Measurements from ENCODE around the gene CCDC34. TPM values are rescaled to one million over a fixed set of nuclear protein-coding genes. Genes with fewer than 3 reads are reported as not detected.

Gene CCDC34
- total RNA-seq, 1 experiment from 2014 or later: 18.7 TPM

- ChIA-PET CTCF (interaction anchor here (1.5 kb wide), 1 partner anchor 13 kb away, joined by 3 read pairs; no protein-coding TSS in a partner anchor), POLR2A (no interaction called here)
- no peak for TF ChIP-seq POLR2A (IDR thresholded peaks at IDR 0.05; ENCODE audit: borderline replicate concordance, extremely low read depth, insufficient read depth, insufficient read length)
- TF ChIP-seq MAX (IDR thresholded peaks at IDR 0.05): no peak
- no peak for TF ChIP-seq EZH2phosphoT487 (IDR thresholded peaks at IDR 0.05; ENCODE audit: borderline replicate concordance)
- TF ChIP-seq SIN3A (IDR thresholded peaks at IDR 0.05; ENCODE audit: low read depth): no peak
- no peak for TF ChIP-seq ELF1 (IDR thresholded peaks at IDR 0.05; ENCODE audit: borderline replicate concordance, low read depth)
Measured at GRCh38 chr11:27371489-27371888, 8.5 kb upstream of the CCDC34 start.

GRCh38 chr11:27370374-27370773 is 7.4 kb upstream of the CCDC34 start:
- DNase-seq (ENCODE audit: low read depth, low spot score) (no peak), ATAC-seq (no peak)
- Histone ChIP-seq H3K9ac (ENCODE audit: low read length) (no peak overlapping the region), H3K4me2 (ENCODE audit: low read length) (no peak overlapping the region), H3K27me3 (ENCODE audit: insufficient read depth, low read length) (no peaks in the 10 kb centered on the region), H3K4me3 (replicated peaks in 1 of 2; ENCODE audit: low read depth in 1 of 2, low read length in 2 of 2) (no peak overlapping the region), H3K27ac (ENCODE audit: low read depth, low read length) (no peak overlapping the region), H3K36me3 (ENCODE audit: control insufficient read depth in 1 of 2, insufficient read depth in 2 of 2, low read length in 2 of 2) (no peaks in the 10 kb centered on the region), H4K20me1 (ENCODE audit: insufficient read depth) (no peaks in the 10 kb centered on the region), H3K79me2 (ENCODE audit: insufficient read depth, low read length) (no peaks in the 10 kb centered on the region), H2AFZ (ENCODE audit: low read depth, low read length, poor library complexity, severe bottlenecking) (no peak overlapping the region), H3K9me3 (ENCODE audit: control insufficient read depth in 1 of 2, insufficient read depth in 1 of 2, low read depth in 1 of 2, low read length in 2 of 2) (no peaks in the 10 kb centered on the region), H3K9me2 (ENCODE audit: insufficient read depth) (no peaks in the 10 kb centered on the region), H3K4me1 (ENCODE audit: control insufficient read depth in 1 of 2, insufficient read depth in 2 of 2, low read length in 2 of 2) (no peaks in the 10 kb centered on the region)
- BruUV-seq (replicated peaks): no TSS peak
- ChIA-PET POLR2A (no interaction called here), RAD21 (ENCODE audit: low non-redundant PET in 1 of 2, low total read pairs in 2 of 2, uncharacterized antibody in 2 of 2, unreplicated experiment in 2 of 2) (no interaction called here), CTCF (no interaction called here)
- TF ChIP-seq POLR2AphosphoS5 (IDR thresholded peaks at IDR 0.05; ENCODE audit: low read depth, low read length) (no peak), YY1 (IDR thresholded peaks at IDR 0.05; ENCODE audit: extremely low read depth, insufficient replicate concordance, low read depth, low read length) (no peak), REST (IDR thresholded peaks at IDR 0.05; ENCODE audit: low read depth) (no peak), ATF3 (IDR thresholded peaks at IDR 0.05) (no peak), ZNF274 (IDR thresholded peaks at IDR 0.05; ENCODE audit: low read depth, low read length) (no peak), RAD21 (IDR thresholded peaks at IDR 0.05; ENCODE audit: low read depth) (no peak), MAX (IDR thresholded peaks at IDR 0.05) (no peak), CTCF (IDR thresholded peaks at IDR 0.05 in 2 of 3, conservative IDR thresholded peaks at IDR 0.05 in 1 of 3; ENCODE audit: borderline replicate concordance in 1 of 3, insufficient read depth in 1 of 3, low read depth in 2 of 3, low read length in 2 of 3) (no peak), SRF (IDR thresholded peaks at IDR 0.05; ENCODE audit: low read depth) (no peak), SIN3A (IDR thresholded peaks at IDR 0.05; ENCODE audit: low read depth) (no peak), EGR1 (IDR thresholded peaks at IDR 0.05; ENCODE audit: low read depth) (no peak), EZH2phosphoT487 (IDR thresholded peaks at IDR 0.05; ENCODE audit: borderline replicate concordance) (no peak), CBX3 (IDR thresholded peaks at IDR 0.05; ENCODE audit: low read depth) (no peak)
- intact Hi-C loops (cut with micrococcal nuclease): no loop called here

More at GRCh38 chr11:27371489-27371888, 8.5 kb upstream of the CCDC34 start:
- Histone ChIP-seq H3K9me3 (ENCODE audit: control insufficient read depth in 1 of 2, insufficient read depth in 1 of 2, low read depth in 1 of 2, low read length in 2 of 2) (no peaks in the 10 kb centered on the region), H3K27ac (ENCODE audit: low read depth, low read length) (no peak overlapping the region), H4K20me1 (ENCODE audit: insufficient read depth) (no peaks in the 10 kb centered on the region), H3K36me3 (ENCODE audit: control insufficient read depth in 1 of 2, insufficient read depth in 2 of 2, low read length in 2 of 2) (no peaks in the 10 kb centered on the region), H3K4me3 (replicated peaks in 1 of 2; ENCODE audit: low read depth in 1 of 2, low read length in 2 of 2) (no peak overlapping the region), H3K9ac (ENCODE audit: low read length) (no peak overlapping the region), H3K4me1 (ENCODE audit: control insufficient read depth in 1 of 2, insufficient read depth in 2 of 2, low read length in 2 of 2) (no peaks in the 10 kb centered on the region), H2AFZ (ENCODE audit: low read depth, low read length, poor library complexity, severe bottlenecking) (no peak overlapping the region), H3K79me2 (ENCODE audit: insufficient read depth, low read length) (no peaks in the 10 kb centered on the region), H3K9me2 (ENCODE audit: insufficient read depth) (no peaks in the 10 kb centered on the region), H3K4me2 (ENCODE audit: low read length) (no peak overlapping the region), H3K27me3 (ENCODE audit: insufficient read depth, low read length) (no peaks in the 10 kb centered on the region)
- RAD21 ChIA-PET (ENCODE audit: low non-redundant PET in 1 of 2, low total read pairs in 2 of 2, uncharacterized antibody in 2 of 2, unreplicated experiment in 2 of 2): no interaction called here
- intact Hi-C loops (cut with micrococcal nuclease): no loop called here
- no peak for DNase-seq (ENCODE audit: low read depth, low spot score)
- no peak for ATAC-seq
- no TSS peak for BruUV-seq (replicated peaks)

Measured in HCT116 (cell line).